Measurements from ENCODE around the gene DCLK1. TPM values are rescaled to one million over a fixed set of nuclear protein-coding genes. Genes with fewer than 3 reads are reported as not detected.
"Not testable (repeated sequence)": the region's sequence is repeated elsewhere in the genome, so short reads cannot be mapped to it uniquely, and the experiment has no call there.

DCLK1 gene
- polyA plus RNA-seq, 4 donors, result 4.3 to 39.0 (median 8.9) TPM

GRCh38 chr13:36088463-36088862 is 42.7 kb downstream of the DCLK1 start:
- no peak for DNase-seq (ENCODE audit: low read depth in 4 of 4, low spot score in 3 of 4)

GRCh38 chr13:36088001-36088400 is 43.2 kb downstream of the DCLK1 start:
- DNase-seq (ENCODE audit: low read depth in 4 of 4, low spot score in 3 of 4), result no peak

- no peak for DNase-seq (ENCODE audit: low read depth in 4 of 4, low spot score in 3 of 4)
Observed at GRCh38 chr13:36086117-36086516, 45.1 kb downstream of the DCLK1 start.

- no peak for DNase-seq (ENCODE audit: low read depth in 4 of 4, low spot score in 3 of 4)
Observed at GRCh38 chr13:36084131-36084530, 47.1 kb downstream of the DCLK1 start.

GRCh38 chr13:36082806-36083205 is 48.4 kb downstream of the DCLK1 start:
- no peak for DNase-seq (ENCODE audit: low read depth in 4 of 4, low spot score in 3 of 4)

GRCh38 chr13:36082396-36082795 is 48.8 kb downstream of the DCLK1 start:
- no peak for DNase-seq (ENCODE audit: low read depth in 4 of 4, low spot score in 3 of 4)

- DNase-seq (ENCODE audit: low read depth in 4 of 4, low spot score in 3 of 4), result no peak
Observed at GRCh38 chr13:36076211-36076610, 55.0 kb downstream of the DCLK1 start.

GRCh38 chr13:36074659-36075058 is 56.5 kb downstream of the DCLK1 start:
- DNase-seq (ENCODE audit: low read depth in 4 of 4, low spot score in 3 of 4), result no peak

GRCh38 chr13:36072152-36072935 is 58.8 kb downstream of the DCLK1 start:
- DNase-seq (ENCODE audit: low read depth in 4 of 4, low spot score in 3 of 4), result no peak

- DNase-seq (ENCODE audit: low read depth in 4 of 4, low spot score in 3 of 4), result not testable (repeated sequence)
Observed at GRCh38 chr13:36070504-36071192, 60.5 kb downstream of the DCLK1 start.

- no peak for DNase-seq (ENCODE audit: low read depth in 4 of 4, low spot score in 3 of 4)
Observed at GRCh38 chr13:36069881-36070366, 61.3 kb downstream of the DCLK1 start.

- DNase-seq (ENCODE audit: low read depth in 4 of 4, low spot score in 3 of 4), result no peak
Observed at GRCh38 chr13:36068991-36069390, 62.2 kb downstream of the DCLK1 start.

- DNase-seq (ENCODE audit: low read depth in 4 of 4, low spot score in 3 of 4), result no peak
Observed at GRCh38 chr13:36068566-36068965, 62.6 kb downstream of the DCLK1 start.

- DNase-seq (ENCODE audit: low read depth in 4 of 4, low spot score in 3 of 4), result no peak
Observed at GRCh38 chr13:36067746-36068381, 63.3 kb downstream of the DCLK1 start.

- DNase-seq (ENCODE audit: low read depth in 4 of 4, low spot score in 3 of 4), result no peak
Observed at GRCh38 chr13:36062249-36062648, 68.9 kb downstream of the DCLK1 start.

- no peak for DNase-seq (ENCODE audit: low read depth in 4 of 4, low spot score in 3 of 4)
Observed at GRCh38 chr13:36061621-36062020, 69.6 kb downstream of the DCLK1 start.

GRCh38 chr13:36061054-36061453 is 70.1 kb downstream of the DCLK1 start:
- no peak for DNase-seq (ENCODE audit: low read depth in 4 of 4, low spot score in 3 of 4)

- no peak for DNase-seq (ENCODE audit: low read depth in 4 of 4, low spot score in 3 of 4)
Observed at GRCh38 chr13:36059321-36059720, 71.9 kb downstream of the DCLK1 start.

GRCh38 chr13:36058116-36058515 is 73.1 kb downstream of the DCLK1 start:
- no peak for DNase-seq (ENCODE audit: low read depth in 4 of 4, low spot score in 3 of 4)

GRCh38 chr13:36057547-36057946 is 73.6 kb downstream of the DCLK1 start:
- DNase-seq (ENCODE audit: low read depth in 4 of 4, low spot score in 3 of 4), result no peak

- no peak for DNase-seq (ENCODE audit: low read depth in 4 of 4, low spot score in 3 of 4)
Observed at GRCh38 chr13:36057041-36057440, 74.1 kb downstream of the DCLK1 start.

- no peak for DNase-seq (ENCODE audit: low read depth in 4 of 4, low spot score in 3 of 4)
Observed at GRCh38 chr13:36055366-36055765, 75.8 kb downstream of the DCLK1 start.
